HepG2 (cell line): ENCODE data around the gene NT5M. TPM values are rescaled to one million over a fixed set of nuclear protein-coding genes. Genes with fewer than 3 reads are reported as not detected.

Source experiments
- ARID2 ChIP-seq: sonication (generic); formaldehyde crosslinking; IDR thresholded peaks from 2 replicates; pipeline ENCODE4 v1.8.1; 2022; ENCODE audit warnings: mild to moderate bottlenecking, missing genetic modification reagents, borderline replicate concordance
- ARID3A ChIP-seq: IDR thresholded peaks from 2 replicates; pipeline ENCODE4 v1.6.1; 2012; ENCODE audit warnings: low read depth, low read length, improper control_type of control experiment
- ARNT ChIP-seq: fragments of 450-650 bp; IDR thresholded peaks from 2 replicates; pipeline ENCODE4 v1.6.1; 2017
- GZF1 ChIP-seq: sonication (generic); formaldehyde crosslinking; IDR thresholded peaks from 2 replicates; pipeline ENCODE4 v1.5.1; 2020; ENCODE audit warnings: mild to moderate bottlenecking, missing genetic modification reagents
- HNF1B ChIP-seq: sonication (generic); formaldehyde crosslinking; IDR thresholded peaks from 2 replicates; pipeline ENCODE4 v1.5.1; 2020; ENCODE audit warnings: mild to moderate bottlenecking, moderate library complexity, missing genetic modification reagents
- HNF4G ChIP-seq, 2 experiments: sonication (generic) in 1 of 2; formaldehyde crosslinking in 1 of 2; IDR thresholded peaks; 2 replicates each; pipeline versions ENCODE4 v1.4.0 to v1.6.1; 2011 to 2020; ENCODE audit warnings: borderline replicate concordance in 2 of 2, low read depth in 2 of 2, mild to moderate bottlenecking in 2 of 2, low read length in 1 of 2, missing genetic modification reagents in 1 of 2, moderate library complexity in 1 of 2
- HNRNPH1 ChIP-seq: fragments of 200-400 bp; formaldehyde crosslinking; optimal IDR thresholded peaks from 2 replicates; pipeline ENCODE3; 2017; ENCODE audit warnings: mild to moderate bottlenecking, low read depth, low read length
- HOXA3 ChIP-seq: sonication (generic); formaldehyde crosslinking; IDR thresholded peaks from 2 replicates; pipeline ENCODE4 v1.5.0; 2020; ENCODE audit warnings: missing genetic modification reagents
- JDP2 ChIP-seq: sonication (generic); formaldehyde crosslinking; IDR thresholded peaks from 2 replicates; pipeline ENCODE4 v1.8.1; 2022; ENCODE audit warnings: missing genetic modification reagents, borderline replicate concordance
- KDM3A ChIP-seq: IDR thresholded peaks from 2 replicates; pipeline ENCODE4 v1.6.1; 2018; ENCODE audit warnings: low read depth, missing compliant biosample characterization
- RXRB ChIP-seq: IDR thresholded peaks from 2 replicates; pipeline ENCODE4 v1.6.1; 2016; ENCODE audit warnings: borderline replicate concordance, missing genetic modification reagents, missing compliant biosample characterization
- SMARCC2 ChIP-seq: fragments of 450-650 bp; IDR thresholded peaks from 2 replicates; pipeline ENCODE4 v1.6.1; 2017; ENCODE audit warnings: antibody characterized with exemption, mild to moderate bottlenecking
- SOX13 ChIP-seq, 3 experiments: fragments of 450-650 bp in 1 of 3; sonication (generic) in 1 of 3; formaldehyde crosslinking in 1 of 3; IDR thresholded peaks in 2 of 3; conservative IDR thresholded peaks in 1 of 3; 2 replicates each; pipeline versions ENCODE4 v1.5.0 to v1.6.1; 2016 to 2020; ENCODE audit warnings: antibody characterized with exemption in 1 of 3, mild to moderate bottlenecking in 1 of 3, missing compliant biosample characterization in 1 of 3, missing genetic modification reagents in 1 of 3, moderate library complexity in 1 of 3
- STAG1 ChIP-seq: sonication (generic); formaldehyde crosslinking; IDR thresholded peaks from 2 replicates; pipeline ENCODE4 v1.4.0; 2020; ENCODE audit warnings: missing genetic modification reagents
- THAP7 ChIP-seq: sonication (generic); formaldehyde crosslinking; IDR thresholded peaks from 2 replicates; pipeline ENCODE4 v1.8.1; 2023; ENCODE audit warnings: mild to moderate bottlenecking, missing genetic modification reagents
- TOE1 ChIP-seq: sonication (generic); formaldehyde crosslinking; IDR thresholded peaks from 2 replicates; pipeline ENCODE4 v1.4.0; 2020; ENCODE audit warnings: mild to moderate bottlenecking, missing genetic modification reagents
- U2AF2 ChIP-seq: fragments of 200-400 bp; formaldehyde crosslinking; IDR thresholded peaks from 2 replicates; pipeline ENCODE4 v1.6.1; 2017; ENCODE audit warnings: low read depth, mild to moderate bottlenecking, low read length
- ZNF234 ChIP-seq: sonication (generic); formaldehyde crosslinking; conservative IDR thresholded peaks from 2 replicates; pipeline ENCODE4 v1.5.1; 2020; ENCODE audit warnings: mild to moderate bottlenecking, missing genetic modification reagents
- ZNF329 ChIP-seq: sonication (generic); formaldehyde crosslinking; IDR thresholded peaks from 2 replicates; pipeline ENCODE4 v1.9.0; 2021; ENCODE audit warnings: low read depth, mild to moderate bottlenecking, missing genetic modification reagents
- ZNF75D ChIP-seq: sonication (generic); formaldehyde crosslinking; IDR thresholded peaks from 2 replicates; pipeline ENCODE4 v1.8.1; 2023; ENCODE audit warnings: missing genetic modification reagents, mild to moderate bottlenecking, borderline replicate concordance
- ZNF775 ChIP-seq: sonication (generic); formaldehyde crosslinking; IDR thresholded peaks from 2 replicates; pipeline ENCODE4 v1.4.0; 2020; ENCODE audit warnings: missing genetic modification reagents, mild to moderate bottlenecking, moderate library complexity, borderline replicate concordance
- polyA plus RNA-seq, 8 experiments: library from polyadenylated mRNA; depleted of rRNA in 3 of 8; stranded (reverse) in 7 of 8; unstranded in 1 of 8; fragments of >200 nt; fragmentation: Illumina TruSeq in 4 of 8; extraction: Trizol in 4 of 8; gene quantifications; 2 replicates each; pipeline versions ENCODE4 v1.2.1 to v1.2.3, GENCODE V29; 2011 to 2016; ENCODE audit warnings: low read depth in 4 of 8, missing spikeins in 1 of 8, mixed read lengths in 1 of 8; ENCODE audit not compliant: insufficient read depth in 1 of 8
- total RNA-seq, 5 experiments: library from RNA; depleted of rRNA; stranded (reverse); fragments of >200 nt; fragmentation: Illumina TruSeq; extraction: Trizol; gene quantifications; 2 replicates each; pipeline ENCODE4 v1.2.3, GENCODE V29; 2016; ENCODE audit warnings: low read depth in 1 of 5
- TF ChIP-seq, protein P1 (sequence below): sonication (generic); formaldehyde crosslinking; IDR thresholded peaks from 2 replicates; pipeline ENCODE4 v1.4.0; 2020; ENCODE audit warnings: mild to moderate bottlenecking, missing genetic modification reagents, borderline replicate concordance

Gene NT5M
- total and polyA plus RNA-seq, 2 of the 13 experiments (the other 11 are each of a cell fraction or from before 2014, with no cell fraction given) = 0.55 to 0.78 TPM

- TF ChIP-seq KDM3A (peak; percentile 66; the same call in 1 of the 2 replicates), HOXA3 (CRISPR knock-in tag) (peak; percentile 89), TOE1 (CRISPR knock-in tag) (no peak), SMARCC2 (no peak), ZNF775 (no peak), HNF1B (peak; percentile 63; the same call in 1 of the 2 replicates), ZNF234 (no peak), RXRB (peak; percentile 12; the same call in 1 of the 2 replicates), GZF1 (no peak), ZNF329 (CRISPR knock-in tag) (0 out of 2 replicates have a peak, but pooled peaks have one; percentile 48), JDP2 (no peak; the same call in 1 of the 2 replicates), HNRNPH1 (no peak), U2AF2 (0 out of 2 replicates have a peak, but pooled peaks have one; percentile 68), STAG1 (CRISPR knock-in tag) (no peak), ARID3A (peak; percentile 94), ARID2 (peak; percentile 8; the same call in 1 of the 2 replicates), ZNF75D (CRISPR knock-in tag) (no peak), SOX13 (IDR thresholded peaks at IDR 0.05) (no peak), SOX13 (CRISPR knock-in tag; conservative IDR thresholded peaks at IDR 0.05 in 1 of 2, IDR thresholded peaks at IDR 0.05 in 1 of 2) (no peak), ARNT (no peak), THAP7 (CRISPR knock-in tag) (no peak), HNF4G (IDR thresholded peaks at IDR 0.05; ENCODE audit: borderline replicate concordance, low read depth, low read length) (no peak; the same call in 1 of the 2 replicates), HNF4G (CRISPR knock-in tag; IDR thresholded peaks at IDR 0.05; ENCODE audit: borderline replicate concordance, low read depth) (no peak)
- TF ChIP-seq, protein P1, sequence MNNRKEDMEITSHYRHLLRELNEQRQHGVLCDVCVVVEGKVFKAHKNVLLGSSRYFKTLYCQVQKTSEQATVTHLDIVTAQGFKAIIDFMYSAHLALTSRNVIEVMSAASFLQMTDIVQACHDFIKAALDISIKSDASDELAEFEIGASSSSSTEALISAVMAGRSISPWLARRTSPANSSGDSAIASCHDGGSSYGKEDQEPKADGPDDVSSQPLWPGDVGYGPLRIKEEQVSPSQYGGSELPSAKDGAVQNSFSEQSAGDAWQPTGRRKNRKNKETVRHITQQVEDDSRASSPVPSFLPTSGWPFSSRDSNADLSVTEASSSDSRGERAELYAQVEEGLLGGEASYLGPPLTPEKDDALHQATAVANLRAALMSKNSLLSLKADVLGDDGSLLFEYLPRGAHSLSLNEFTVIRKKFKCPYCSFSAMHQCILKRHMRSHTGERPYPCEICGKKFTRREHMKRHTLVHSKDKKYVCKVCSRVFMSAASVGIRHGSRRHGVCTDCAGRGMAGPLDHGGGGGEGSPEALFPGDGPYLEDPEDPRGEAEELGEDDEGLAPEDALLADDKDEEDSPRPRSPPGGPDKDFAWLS (CRISPR knock-in tag) = no peak
Measured at GRCh38 chr17:17280613-17281549, 22.3 kb upstream of the NT5M start, which contains the start of gene COPS3 (continued).
